ENCODE measurements around the gene MRAP. TPM values are rescaled to one million over a fixed set of nuclear protein-coding genes. Genes with fewer than 3 reads are reported as not detected.

The MRAP gene
- polyA plus RNA-seq, 1 experiment: not detected

DNA sequence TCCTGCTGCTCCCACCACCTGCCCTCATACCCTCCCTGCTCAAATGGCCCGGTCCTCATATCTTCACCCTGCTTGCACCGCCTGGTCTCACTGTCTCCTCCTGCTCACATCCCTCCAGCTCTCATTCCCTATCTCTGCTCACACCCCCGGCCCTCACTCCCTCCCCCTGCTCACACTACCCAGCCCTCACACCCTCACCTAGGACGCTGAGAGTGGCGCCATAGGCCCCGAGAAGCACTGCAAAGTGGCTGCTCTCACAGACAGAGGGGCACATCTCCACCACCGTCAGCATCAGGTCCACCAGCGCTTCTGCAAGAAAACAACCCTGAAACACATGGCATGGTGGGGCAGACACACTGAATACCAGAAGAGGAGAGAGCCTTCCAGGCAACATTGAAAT is 38.6 kb downstream of the MRAP start:
- Histone ChIP-seq H3K4me3 (ENCODE audit: low read depth, low read length) (no peak overlapping the region), H3K27me3 (ENCODE audit: control insufficient read depth, insufficient read depth, low read length) (no peaks in the 10 kb centered on the region), H3K36me3 (ENCODE audit: control insufficient read depth, insufficient read depth, low read length) (peaks cover 20% of the 10 kb centered on the region)
- DNase-seq (ENCODE audit: low read depth): no peak
- ChIA-PET POLR2A (interaction anchor here (0.6 kb wide), 1 partner anchor 35 kb away, joined by 3 read pairs; no protein-coding TSS in a partner anchor), CTCF (interaction anchor here (1.0 kb wide), 1 partner anchor 42 kb away, joined by 4 read pairs; no protein-coding TSS in a partner anchor)
- no peak for TF ChIP-seq CTCF (IDR thresholded peaks at IDR 0.05; ENCODE audit: insufficient read depth, low read depth, low read length)

DNA sequence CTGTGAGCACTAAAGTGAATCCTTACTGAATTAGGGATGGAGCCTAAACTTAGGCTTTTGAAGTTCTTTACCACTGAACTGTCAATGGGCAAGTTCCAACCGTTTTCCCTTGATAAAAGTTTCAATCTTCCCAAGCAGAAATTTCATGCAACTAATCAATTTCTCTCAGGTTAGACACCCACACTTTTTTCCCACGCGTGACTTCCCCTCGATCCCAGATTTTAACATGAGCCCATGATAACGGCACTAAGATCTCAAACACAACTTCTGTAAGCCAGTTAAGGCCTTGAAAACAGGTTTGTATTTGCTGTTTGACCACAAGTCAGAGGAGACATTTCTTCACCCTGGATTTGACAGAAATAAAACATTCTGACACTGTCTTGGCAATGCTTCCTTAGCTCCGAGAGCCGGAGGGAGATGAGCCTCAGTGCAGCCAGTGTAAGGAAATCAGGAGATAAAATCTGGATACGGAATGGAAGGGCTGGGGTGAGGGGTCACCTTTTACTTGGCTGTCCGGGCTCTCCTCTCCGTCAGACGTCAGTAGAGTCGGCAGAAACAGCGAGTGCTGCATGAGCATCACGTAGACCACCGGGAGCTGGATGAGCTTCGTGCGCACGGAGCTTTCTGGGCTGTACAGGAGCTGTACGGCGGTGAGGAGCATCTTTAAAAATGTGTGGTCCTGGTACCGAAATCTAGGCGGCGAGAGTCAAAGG is 39.7 kb downstream of the MRAP start:
- H3K36me3 ChIP-seq (ENCODE audit: control insufficient read depth, insufficient read depth, low read length): peaks cover 22% of the 10 kb centered on the region
- POLR2A ChIA-PET: no interaction called here
- CTCF ChIA-PET: interaction anchor here (0.9 kb wide), 2 partner anchors 26 to 29 kb away, joined by 3 read pairs; no protein-coding TSS in a partner anchor
- H3K4me3 ChIP-seq (ENCODE audit: low read depth, low read length): no peak overlapping the region
- TF ChIP-seq CTCF (IDR thresholded peaks at IDR 0.05; ENCODE audit: insufficient read depth, low read depth, low read length): no peak
- DNase-seq (ENCODE audit: low read depth): no peak
- no peaks in the 10 kb centered on the region for H3K27me3 ChIP-seq (ENCODE audit: control insufficient read depth, insufficient read depth, low read length)

GRCh38 chr21:32340863-32341848 is 42.5 kb downstream of the MRAP start:
- no peak for TF ChIP-seq CTCF (IDR thresholded peaks at IDR 0.05; ENCODE audit: insufficient read depth, low read depth, low read length)
- POLR2A ChIA-PET: no interaction called here
- CTCF ChIA-PET: no interaction called here
- H3K27me3 ChIP-seq (ENCODE audit: control insufficient read depth, insufficient read depth, low read length): no peaks in the 10 kb centered on the region
- no peak overlapping the region for H3K4me3 ChIP-seq (ENCODE audit: low read depth, low read length)
- peaks cover 22% of the 10 kb centered on the region for H3K36me3 ChIP-seq (ENCODE audit: control insufficient read depth, insufficient read depth, low read length)
- DNase-seq (ENCODE audit: low read depth): no peak

- TF ChIP-seq CTCF (IDR thresholded peaks at IDR 0.05; ENCODE audit: insufficient read depth, low read depth, low read length): no peak
- POLR2A ChIA-PET: no interaction called here
- H3K4me3 ChIP-seq (ENCODE audit: low read depth, low read length): no peak overlapping the region
- CTCF ChIA-PET: no interaction called here
- H3K36me3 ChIP-seq (ENCODE audit: control insufficient read depth, insufficient read depth, low read length): peaks cover 50% of the 10 kb centered on the region
- H3K27me3 ChIP-seq (ENCODE audit: control insufficient read depth, insufficient read depth, low read length): no peaks in the 10 kb centered on the region
- no peak for DNase-seq (ENCODE audit: low read depth)
Observed at GRCh38 chr21:32346951-32347350, 48.3 kb downstream of the MRAP start.

DNA sequence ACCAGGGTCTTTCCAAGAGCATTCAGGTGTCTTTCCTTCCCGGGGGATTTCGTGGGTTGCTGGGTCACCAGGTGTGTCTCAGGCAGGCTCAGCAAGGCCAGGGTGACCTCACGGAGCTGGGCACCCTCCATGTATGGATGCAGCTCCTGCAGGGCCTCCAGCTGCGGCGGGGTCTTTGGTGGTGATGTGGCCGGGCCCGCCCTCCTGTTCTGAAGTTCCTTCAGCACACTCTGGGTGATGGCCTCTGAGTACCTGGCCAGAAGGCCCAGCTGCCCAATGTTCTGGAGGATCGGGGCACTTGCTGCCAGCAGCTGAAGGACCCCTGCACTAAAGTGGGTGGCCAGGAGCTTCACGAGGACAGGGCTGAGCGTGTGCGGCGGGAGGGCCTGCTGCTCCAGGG is 48.7 kb downstream of the MRAP start:
- no peaks in the 10 kb centered on the region for H3K27me3 ChIP-seq (ENCODE audit: control insufficient read depth, insufficient read depth, low read length)
- CTCF ChIA-PET: interaction anchor here (1.5 kb wide), 1 partner anchor 9 kb away, joined by 4 read pairs; no protein-coding TSS in a partner anchor
- POLR2A ChIA-PET: no interaction called here
- no peak for DNase-seq (ENCODE audit: low read depth)
- TF ChIP-seq CTCF (IDR thresholded peaks at IDR 0.05; ENCODE audit: insufficient read depth, low read depth, low read length): no peak
- peaks cover 49% of the 10 kb centered on the region for H3K36me3 ChIP-seq (ENCODE audit: control insufficient read depth, insufficient read depth, low read length)
- H3K4me3 ChIP-seq (ENCODE audit: low read depth, low read length): no peak overlapping the region
